A549 (cell line): ENCODE measurements around the gene ADGRL3.

Source experiments
- CEBPB ChIP-seq, 2 experiments: fragments of >200 bp in 1 of 2; sonication (Bioruptor Twin) in 1 of 2; formaldehyde crosslinking in 1 of 2; IDR thresholded peaks; 2 replicates each; pipeline ENCODE4 v1.6.1; 2012 to 2016
- CTCF ChIP-seq: fragments of >200 bp; sonication (Bioruptor Twin); formaldehyde crosslinking; IDR thresholded peaks from 3 replicates; pipeline ENCODE4 v1.5.1; 2016
- FOSL2 ChIP-seq, 2 experiments: fragments of 450-650 bp in 1 of 2; fragments of >200 bp in 1 of 2; sonication (Bioruptor Twin) in 1 of 2; formaldehyde crosslinking; IDR thresholded peaks; 2 replicates each; pipeline versions ENCODE4 v1.5.0 to v1.6.1; 2016 to 2020; ENCODE audit warnings: mild to moderate bottlenecking in 1 of 2, moderate library complexity in 1 of 2
- MAX ChIP-seq: IDR thresholded peaks from 2 replicates; pipeline ENCODE4 v1.6.1; 2012
- MAZ ChIP-seq: fragments of 150-350 bp; IDR thresholded peaks from 2 replicates; pipeline ENCODE4 v1.6.1; 2014; ENCODE audit warnings: antibody characterized with exemption, low read depth, low read length, borderline replicate concordance
- MYC ChIP-seq: IDR thresholded peaks from 2 replicates; pipeline ENCODE4 v1.6.1; 2012; ENCODE audit warnings: mild to moderate bottlenecking, inconsistent platforms, low read length, improper control_type of control experiment, borderline replicate concordance
- RCOR1 ChIP-seq: fragments of 150-350 bp; IDR thresholded peaks from 2 replicates; pipeline ENCODE4 v1.6.1; 2014; ENCODE audit warnings: antibody characterized with exemption, low read length, low read depth
- REST ChIP-seq: fragments of 200-600 bp; sonication (generic); IDR thresholded peaks from 2 replicates; pipeline ENCODE4 v1.6.1; 2016; ENCODE audit warnings: antibody characterized with exemption, mild to moderate bottlenecking, moderate library complexity
- RNF2 ChIP-seq: fragments of 200-600 bp; sonication (generic); IDR thresholded peaks from 2 replicates; pipeline ENCODE4 v1.6.1; 2016; ENCODE audit warnings: low read depth, mild to moderate bottlenecking, antibody characterized with exemption, moderate library complexity, borderline replicate concordance
- SMC3 ChIP-seq: fragments of >200 bp; sonication (Bioruptor Twin); formaldehyde crosslinking; IDR thresholded peaks from 3 replicates; pipeline ENCODE4 v1.6.1; 2018; ENCODE audit warnings: inconsistent platforms
- USF2 ChIP-seq: fragments of 450-650 bp; IDR thresholded peaks from 2 replicates; pipeline ENCODE4 v1.6.1; 2014; ENCODE audit warnings: antibody characterized with exemption

GRCh38 chr4:61379406-61379805, 179.3 kb downstream of the ADGRL3 start:
- TF ChIP-seq MAZ (no peak), CTCF (no peak), REST (no peak), FOSL2 (IDR thresholded peaks at IDR 0.05) (no peak), FOSL2 (CRISPR knock-in tag; IDR thresholded peaks at IDR 0.05) (no peak), USF2 (no peak), CEBPB (IDR thresholded peaks at IDR 0.05) (no peak), MAX (no peak), MYC (no peak), RCOR1 (no peak), SMC3 (no peak), RNF2 (no peak)
